IPS DF 6.9 (cell line): Measurements from ENCODE around the gene ZNF70.

Source experiments
- DNase-seq: peaks from one replicate; pipeline ENCODE4 v3.0.0-alpha.2; 2013; ENCODE audit warnings: low read depth, low spot score
- H3K27ac ChIP-seq: one replicate; pipeline ENCODE4 v1.5.1; 2013; ENCODE audit warnings: low read length, control low read depth
- H3K27me3 ChIP-seq: 2 replicates; pipeline ENCODE4 v1.6.1; 2013; ENCODE audit warnings: mild to moderate bottlenecking, low read length; ENCODE audit not compliant: control insufficient read depth, insufficient read depth
- H3K36me3 ChIP-seq: 2 replicates; pipeline ENCODE4 v1.6.1; 2013; ENCODE audit warnings: low read length; ENCODE audit not compliant: control insufficient read depth, insufficient read depth
- H3K4me1 ChIP-seq: 2 replicates; pipeline ENCODE4 v1.6.1; 2013; ENCODE audit warnings: low read length; ENCODE audit not compliant: control insufficient read depth, insufficient read depth
- H3K4me3 ChIP-seq: 2 replicates; pipeline ENCODE4 v1.5.1; 2013; ENCODE audit warnings: mild to moderate bottlenecking, low read length
- H3K9me3 ChIP-seq: 2 replicates; pipeline ENCODE4 v1.6.1; 2013; ENCODE audit warnings: low read length, inconsistent platforms; ENCODE audit not compliant: control insufficient read depth, insufficient read depth
- WGBS: extraction: QIAGEN DNeasy Blood & Tissue Kit; methylation state at CpG from one replicate; pipeline ENCODE4 v1.1.7; 2013; ENCODE audit warnings: mixed read lengths, missing lambda C conversion rate; ENCODE audit not compliant: insufficient read length, insufficient coverage; 5-methylcytosine and 5-hydroxymethylcytosine counted together

The ZNF70 gene

GRCh38 chr22:23692598-23693291 is 58.2 kb downstream of the ZNF70 start:
- Histone ChIP-seq H3K9me3 (no peaks in the 10 kb centered on the region), H3K4me1 (no peaks in the 10 kb centered on the region), H3K36me3 (peaks cover 22% of the 10 kb centered on the region), H3K27ac (no peak overlapping the region), H3K4me3 (no peak overlapping the region), H3K27me3 (no peaks in the 10 kb centered on the region)
- DNase-seq: no peak
- WGBS: no CpG with 5 or more reads among the region's 12 CpGs

DNA sequence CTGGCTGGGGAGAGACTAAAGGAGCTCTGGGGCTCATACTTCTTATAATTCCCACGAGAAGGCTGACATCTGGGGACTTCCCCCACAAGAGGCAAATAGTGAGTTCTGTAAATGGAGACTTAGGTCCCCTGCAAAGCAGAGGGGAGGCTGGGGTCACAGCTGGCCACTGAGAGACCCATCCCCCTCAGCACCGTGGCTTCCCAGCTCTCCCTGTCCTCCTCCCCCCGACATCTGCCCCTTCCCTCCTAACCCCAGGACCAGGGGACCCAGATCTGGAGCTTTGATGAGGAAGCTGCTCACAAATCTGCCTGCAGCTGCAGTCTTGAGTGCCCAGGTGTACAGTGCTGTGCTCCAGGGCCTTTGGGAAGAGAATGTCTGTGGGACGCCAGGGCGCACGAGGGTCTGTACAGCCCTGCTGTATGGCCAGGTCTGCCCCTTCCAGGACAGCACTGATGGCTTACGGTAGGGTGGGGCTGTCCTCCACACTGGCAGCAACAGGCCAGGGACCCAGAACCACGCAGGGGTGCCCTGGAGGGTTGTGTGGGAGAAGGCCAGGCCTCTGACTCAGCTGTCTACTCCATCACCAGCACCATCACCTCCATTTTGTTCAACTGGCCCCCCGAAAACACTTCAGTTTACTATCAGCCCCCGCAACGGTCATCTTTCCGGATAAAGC is 59.0 kb downstream of the ZNF70 start:
- H3K9me3 ChIP-seq: no peaks in the 10 kb centered on the region
- no peak overlapping the region; the same call in 1 of the 2 replicates for H3K4me3 ChIP-seq
- WGBS: no CpG with 5 or more reads among the region's 12 CpGs
- H3K36me3 ChIP-seq: peaks cover 22% of the 10 kb centered on the region
- DNase-seq: no peak
- no peak overlapping the region for H3K27ac ChIP-seq
- H3K27me3 ChIP-seq: no peaks in the 10 kb centered on the region
- no peaks in the 10 kb centered on the region for H3K4me1 ChIP-seq

DNA sequence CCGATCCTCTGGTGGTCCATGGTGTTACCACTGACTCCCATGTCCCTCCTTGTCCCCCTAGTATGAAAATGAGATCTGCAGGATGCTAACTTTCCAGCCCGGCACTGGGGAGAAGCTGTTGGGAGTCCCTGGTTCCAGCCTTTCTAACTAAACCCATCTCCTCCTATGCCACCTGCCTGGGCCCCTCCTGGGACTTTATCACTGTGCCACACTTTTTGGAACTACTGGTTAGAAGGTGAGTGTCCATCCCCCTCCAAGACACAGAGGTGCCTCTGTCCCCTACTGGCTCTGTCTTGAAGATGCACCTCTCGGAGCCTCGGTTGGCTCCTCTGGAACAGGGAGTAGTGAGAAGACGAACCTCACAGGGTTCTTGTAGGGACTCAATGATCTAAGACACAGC is 60.2 kb downstream of the ZNF70 start, which contains the start of gene RGL4:
Gene RGL4, plus strand, starts transcription at position 301 of the 400 bp plus-strand sequence. CDS start 1,018 bp downstream, outside the sequence.
- Histone ChIP-seq H3K4me3 (no peak within 1 kb of the TSS), H3K36me3 (peaks cover 22% of the 10 kb centered on the region), H3K4me1 (no peaks in the 10 kb centered on the region), H3K27ac (no peak within 1 kb of the TSS), H3K27me3 (no peaks in the 10 kb centered on the region), H3K9me3 (no peaks in the 10 kb centered on the region)
- no peak for DNase-seq
- no CpG with 5 or more reads among the region's 5 CpGs for WGBS

- Histone ChIP-seq H3K27ac (no peak overlapping the region), H3K9me3 (no peaks in the 10 kb centered on the region), H3K27me3 (no peaks in the 10 kb centered on the region), H3K4me1 (no peaks in the 10 kb centered on the region), H3K36me3 (peaks cover 15% of the 10 kb centered on the region; the same call in 1 of the 2 replicates), H3K4me3 (no peak overlapping the region)
- no peak for DNase-seq
- no CpG with 5 or more reads among the region's 7 CpGs for WGBS
Observed at GRCh38 chr22:23689414-23689813, 61.5 kb downstream of the ZNF70 start.
